HG02678 (cell line): Measurements from ENCODE around the gene PRPF6.
"Not testable (repeated sequence)": the region's sequence is repeated elsewhere in the genome, so short reads cannot be mapped to it uniquely, and the experiment has no call there.

Source experiments
- ATAC-seq: cut with Tn5 transposase; IDR thresholded peaks from one replicate; pipeline ENCODE4 v1.9.1; 2021; ENCODE audit warnings: mild to moderate bottlenecking, moderate library complexity; ENCODE audit not compliant: unreplicated experiment

PRPF6 gene

GRCh38 chr20:64009811-64010387, 29.0 kb downstream of the PRPF6 start:
- no peak for ATAC-seq

DNA sequence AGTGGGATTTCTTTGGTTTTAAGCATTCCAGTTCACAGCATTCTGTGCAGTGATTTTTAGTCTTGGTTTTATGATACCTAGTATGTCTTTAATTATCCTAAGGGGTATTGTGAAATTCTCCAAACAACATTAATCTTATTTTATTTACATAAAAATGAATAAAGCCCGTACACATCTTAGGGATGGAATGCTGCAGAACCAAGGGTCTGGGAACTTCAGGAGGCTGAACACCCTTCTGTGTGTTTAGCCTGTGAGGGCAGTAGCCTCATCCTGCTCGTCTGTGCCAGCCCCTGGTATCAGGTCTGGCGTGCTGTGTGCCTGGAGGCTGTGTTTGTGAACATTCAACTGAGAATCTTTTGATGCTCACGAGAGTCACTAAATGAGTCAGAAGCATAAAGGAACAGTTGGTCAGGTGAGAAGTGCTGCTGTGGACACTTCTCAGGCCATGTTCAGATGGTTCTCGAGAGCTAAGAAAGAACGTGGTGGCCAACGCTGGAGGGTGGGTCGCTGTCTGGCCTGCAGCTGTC, 29.8 kb downstream of the PRPF6 start:
- ATAC-seq = no peak

DNA sequence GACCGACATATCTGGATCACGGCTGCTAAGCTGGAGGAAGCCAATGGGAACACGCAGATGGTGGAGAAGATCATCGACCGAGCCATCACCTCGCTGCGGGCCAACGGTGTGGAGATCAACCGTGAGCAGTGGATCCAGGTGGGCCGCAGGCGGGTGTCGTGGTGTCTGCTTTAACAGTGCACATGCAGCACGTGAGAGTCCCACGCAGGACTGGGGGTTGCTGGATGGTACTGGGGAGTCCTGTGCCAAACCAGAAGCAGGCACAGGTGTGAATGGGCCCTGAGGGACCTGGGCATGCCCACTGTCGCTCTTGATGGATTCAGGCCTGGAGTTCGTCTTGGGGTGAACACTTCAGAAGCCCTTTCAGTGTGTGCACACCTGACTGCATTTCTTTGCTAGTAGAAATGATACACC, 30.4 kb downstream of the PRPF6 start:
- ATAC-seq = no peak

GRCh38 chr20:64012385-64013154, 31.6 kb downstream of the PRPF6 start:
- ATAC-seq = not testable (repeated sequence)

- ATAC-seq = no peak
Observed at GRCh38 chr20:64015635-64016034, 34.7 kb downstream of the PRPF6 start.

GRCh38 chr20:64021124-64021975, 40.4 kb downstream of the PRPF6 start:
- no peak for ATAC-seq

DNA sequence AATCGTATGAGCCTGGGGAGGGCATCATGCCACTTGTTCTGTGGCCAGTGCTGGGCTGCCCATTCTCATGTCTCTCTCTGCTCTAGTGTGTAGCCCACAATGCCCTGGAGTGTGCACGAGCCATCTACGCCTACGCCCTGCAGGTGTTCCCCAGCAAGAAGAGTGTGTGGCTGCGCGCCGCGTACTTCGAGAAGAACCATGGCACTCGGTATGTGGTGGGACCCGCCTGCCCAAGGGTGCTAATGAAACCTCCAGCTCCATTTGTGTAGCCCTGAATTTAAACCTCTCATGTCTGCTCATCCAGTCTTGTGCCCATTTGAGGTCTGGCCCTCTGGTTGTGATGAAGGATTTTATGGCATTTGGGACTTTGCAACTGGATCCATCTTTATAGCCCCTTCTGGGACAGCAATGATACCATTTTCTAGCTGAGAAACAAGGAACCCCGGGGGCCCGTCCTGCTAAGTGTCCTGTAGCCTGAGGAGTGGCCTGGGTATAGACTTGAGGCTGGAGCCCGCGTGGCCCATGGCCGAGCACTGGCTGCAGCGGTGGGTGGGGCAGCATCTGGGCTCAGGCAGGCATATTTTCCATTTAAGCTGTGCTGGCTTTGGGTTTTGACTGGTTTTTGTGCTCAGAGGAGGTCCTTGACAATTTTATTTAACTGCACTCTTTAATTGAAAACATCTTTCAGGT, 41.9 kb downstream of the PRPF6 start:
- ATAC-seq = no peak

DNA sequence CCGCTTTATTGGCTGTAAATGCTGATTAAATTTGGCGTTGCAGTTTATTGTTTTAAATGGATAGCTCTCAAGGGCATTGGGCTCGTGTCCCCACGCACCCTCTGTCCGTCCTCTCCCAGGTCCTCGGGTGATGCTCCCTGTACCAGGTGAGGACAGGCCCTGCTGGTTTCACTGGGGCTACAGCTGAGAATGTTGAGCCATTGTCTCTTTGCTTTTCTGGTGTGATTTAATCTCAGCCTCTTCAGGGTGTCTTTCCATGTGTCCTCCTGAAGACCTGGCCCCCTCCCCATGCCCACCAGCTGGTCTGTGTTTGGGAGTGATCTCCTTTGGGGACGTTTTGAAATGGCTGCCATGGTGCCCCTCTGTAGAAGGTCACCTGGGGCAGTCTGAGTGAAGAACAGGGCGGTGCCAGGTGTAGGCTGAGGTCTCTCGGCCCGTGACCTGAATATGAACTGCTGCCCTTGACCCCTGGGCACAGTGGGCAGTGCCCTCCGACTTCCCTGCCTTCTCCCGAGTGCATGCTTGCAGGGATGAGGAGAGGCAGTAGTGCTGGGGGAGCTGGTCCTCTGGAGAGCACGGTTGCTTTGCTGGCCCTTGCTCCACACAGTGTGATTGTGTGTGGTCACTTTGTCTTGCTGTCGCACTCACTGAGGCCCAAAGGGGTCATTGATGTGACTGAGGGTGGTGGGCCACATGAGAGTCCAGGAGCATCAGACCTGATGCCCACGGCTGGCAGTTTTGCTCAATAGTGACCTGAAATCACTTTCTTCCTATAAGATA, 42.6 kb downstream of the PRPF6 start:
- ATAC-seq = no peak

DNA sequence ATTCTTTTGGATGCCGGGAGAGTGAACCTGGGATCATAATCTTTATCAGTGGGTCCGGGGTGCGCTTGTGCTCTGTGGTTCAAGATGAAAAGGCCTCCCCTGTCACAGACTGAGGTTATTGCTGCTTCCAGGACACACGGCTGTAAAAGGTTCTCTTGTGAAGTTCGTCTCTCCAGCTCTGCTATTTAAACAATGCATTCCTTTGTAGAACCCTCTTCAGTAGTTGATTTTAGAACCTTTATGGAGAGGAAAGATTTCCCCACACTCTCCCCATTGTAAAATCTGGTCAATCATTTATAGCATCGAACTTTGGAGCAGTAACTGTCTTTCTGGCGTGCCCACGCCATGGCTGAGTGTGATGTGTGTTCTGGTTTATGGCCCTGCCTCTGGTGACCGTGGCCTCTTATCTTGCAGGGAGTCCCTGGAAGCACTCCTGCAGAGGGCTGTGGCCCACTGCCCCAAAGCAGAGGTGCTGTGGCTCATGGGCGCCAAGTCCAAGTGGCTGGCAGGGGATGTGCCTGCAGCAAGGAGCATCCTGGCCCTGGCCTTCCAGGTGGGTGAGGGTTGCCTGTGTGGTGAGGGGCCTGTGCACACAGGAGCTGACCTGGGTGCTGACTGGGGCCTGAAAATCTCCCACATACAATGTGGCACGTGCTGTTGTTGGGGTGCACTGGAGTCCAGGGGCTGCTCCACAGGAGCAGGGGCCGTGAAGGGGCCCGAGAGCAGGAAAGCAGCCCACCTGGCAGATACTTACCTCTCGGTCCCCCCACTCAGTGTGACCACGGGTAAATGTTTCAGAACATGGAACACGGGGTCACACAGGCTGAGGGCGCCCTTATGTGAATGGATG, 43.4 kb downstream of the PRPF6 start:
- no peak for ATAC-seq

- ATAC-seq = no peak
Observed at GRCh38 chr20:64025101-64025825, 44.3 kb downstream of the PRPF6 start.

DNA sequence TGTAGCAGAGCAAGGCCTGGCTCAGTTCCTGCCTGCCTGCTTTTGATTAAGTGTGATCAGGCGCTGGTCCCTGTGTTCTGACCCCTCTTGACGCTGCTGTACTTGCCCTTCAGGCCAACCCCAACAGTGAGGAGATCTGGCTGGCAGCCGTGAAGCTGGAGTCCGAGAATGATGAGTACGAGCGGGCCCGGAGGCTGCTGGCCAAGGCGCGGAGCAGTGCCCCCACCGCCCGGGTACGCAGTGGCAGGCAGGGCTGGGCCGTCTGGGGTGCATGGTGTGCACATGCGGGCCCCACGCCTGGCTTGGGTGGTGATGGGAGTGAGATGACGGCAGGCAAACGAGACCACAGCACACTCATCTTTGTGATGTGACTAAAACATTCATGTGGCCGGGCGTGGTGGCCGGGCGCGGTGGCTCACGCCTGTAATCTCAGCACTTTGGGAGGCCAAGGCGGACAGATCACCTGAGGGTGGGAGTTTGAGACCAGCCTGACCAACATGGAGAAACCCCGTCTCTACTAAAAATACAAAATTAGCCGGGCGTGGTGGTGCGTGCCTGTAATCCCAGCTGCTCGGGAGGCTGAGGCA, 45.0 kb downstream of the PRPF6 start:
- no peak for ATAC-seq

DNA sequence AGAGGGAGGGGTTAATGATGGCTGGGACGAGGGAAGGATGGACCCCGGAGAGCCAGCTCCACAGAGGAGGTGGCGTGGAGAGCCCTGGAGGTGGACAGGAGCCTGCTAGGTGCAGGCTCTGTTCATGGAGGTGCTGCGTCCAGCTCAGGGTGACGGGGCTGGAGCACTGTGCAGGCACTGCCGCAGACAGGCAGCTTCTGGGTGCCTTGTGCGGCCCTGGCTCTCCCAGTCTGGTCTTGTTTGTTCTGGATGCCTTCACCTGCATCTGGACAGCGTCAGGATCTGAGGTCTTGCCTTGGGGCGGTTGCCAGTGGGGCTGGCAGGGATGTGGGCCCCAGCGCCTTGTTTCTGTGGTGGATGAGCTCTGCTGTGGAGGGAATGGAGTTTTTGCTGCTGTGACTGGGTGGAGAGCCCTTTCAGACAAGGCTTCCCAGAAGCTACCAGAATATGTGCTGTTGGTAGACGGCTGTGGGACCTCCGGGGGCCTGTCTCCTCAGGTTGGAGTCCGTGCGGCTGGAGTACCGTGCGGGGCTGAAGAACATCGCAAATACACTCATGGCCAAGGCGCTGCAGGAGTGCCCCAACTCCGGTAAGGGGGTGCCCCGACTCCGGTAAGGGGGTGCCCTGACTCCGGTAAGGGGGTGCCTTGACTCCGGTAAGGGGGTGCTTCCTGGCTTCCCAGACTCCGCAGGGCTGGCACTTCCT, 47.2 kb downstream of the PRPF6 start:
- ATAC-seq = no peak

DNA sequence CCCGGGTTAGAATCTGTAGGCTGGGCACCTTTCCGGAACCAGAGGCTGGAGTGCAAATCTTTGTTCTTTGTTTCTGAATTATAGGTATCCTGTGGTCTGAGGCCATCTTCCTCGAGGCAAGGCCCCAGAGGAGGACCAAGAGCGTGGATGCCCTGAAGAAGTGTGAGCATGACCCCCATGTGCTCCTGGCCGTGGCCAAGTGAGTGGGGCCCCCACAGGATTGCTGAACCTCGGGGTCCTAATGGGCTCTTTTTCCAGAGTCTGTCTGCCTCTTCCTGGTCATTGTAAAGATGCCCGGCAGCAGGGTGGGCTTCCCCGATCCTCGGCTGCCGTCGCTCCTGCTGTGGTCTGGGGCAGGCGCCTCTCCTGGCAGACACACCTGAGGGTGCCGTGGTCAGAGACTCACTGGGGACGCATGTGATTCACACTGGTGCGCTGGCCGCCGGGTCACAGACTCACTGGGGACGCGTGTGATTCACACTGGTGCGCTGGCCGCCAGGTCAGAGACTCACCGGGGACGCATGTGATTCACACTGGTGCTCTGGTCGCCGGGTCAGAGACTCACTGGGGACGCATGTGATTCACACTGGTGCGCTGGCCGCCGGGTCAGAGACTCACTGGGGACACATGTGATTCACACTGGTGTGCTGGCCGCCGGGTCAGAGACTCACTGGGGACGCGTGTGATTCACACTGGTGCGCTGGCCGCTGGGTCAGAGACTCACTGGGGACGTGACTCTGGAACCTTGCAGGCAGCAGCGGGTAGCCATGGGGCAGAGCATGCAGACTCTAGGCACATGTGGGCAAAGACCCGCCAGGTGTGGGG, 48.6 kb downstream of the PRPF6 start:
- no peak for ATAC-seq

DNA sequence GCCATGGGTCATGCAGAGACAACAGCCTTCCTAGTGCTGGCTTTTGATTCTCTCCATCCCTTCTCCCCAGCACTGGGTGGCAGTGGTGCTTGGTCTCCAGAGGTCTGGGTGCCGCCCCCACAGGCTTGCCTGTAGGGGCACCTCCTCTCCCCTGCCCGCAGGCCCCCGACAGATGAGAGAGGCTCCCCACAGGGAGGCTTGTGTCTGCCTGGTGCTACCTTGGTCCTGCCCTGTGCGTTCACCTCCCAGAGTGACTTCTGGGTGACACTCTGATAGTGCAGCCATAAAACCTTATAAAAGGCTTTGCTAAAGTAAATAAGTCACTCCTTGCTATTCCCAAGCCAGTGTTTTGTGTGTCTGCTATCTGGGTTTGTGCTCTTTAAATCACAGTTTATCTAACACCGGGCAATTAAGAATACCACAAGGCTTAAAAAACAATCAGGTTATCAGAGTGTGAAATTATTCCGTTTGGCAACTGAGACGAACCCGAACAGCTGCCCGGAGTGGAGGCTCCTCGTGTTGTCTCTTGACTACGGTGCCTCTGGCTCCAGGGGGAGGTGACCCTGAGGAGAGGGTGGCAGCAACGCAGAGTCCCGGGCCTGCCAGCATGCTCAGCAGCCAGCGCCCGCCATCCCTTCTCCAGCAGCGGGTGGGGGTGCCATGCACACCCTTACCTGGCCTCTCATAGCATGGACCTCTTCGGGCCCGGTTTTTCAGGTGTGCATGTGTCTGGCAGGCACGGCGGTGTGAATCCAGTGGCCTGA, 49.6 kb downstream of the PRPF6 start:
- ATAC-seq = no peak

DNA sequence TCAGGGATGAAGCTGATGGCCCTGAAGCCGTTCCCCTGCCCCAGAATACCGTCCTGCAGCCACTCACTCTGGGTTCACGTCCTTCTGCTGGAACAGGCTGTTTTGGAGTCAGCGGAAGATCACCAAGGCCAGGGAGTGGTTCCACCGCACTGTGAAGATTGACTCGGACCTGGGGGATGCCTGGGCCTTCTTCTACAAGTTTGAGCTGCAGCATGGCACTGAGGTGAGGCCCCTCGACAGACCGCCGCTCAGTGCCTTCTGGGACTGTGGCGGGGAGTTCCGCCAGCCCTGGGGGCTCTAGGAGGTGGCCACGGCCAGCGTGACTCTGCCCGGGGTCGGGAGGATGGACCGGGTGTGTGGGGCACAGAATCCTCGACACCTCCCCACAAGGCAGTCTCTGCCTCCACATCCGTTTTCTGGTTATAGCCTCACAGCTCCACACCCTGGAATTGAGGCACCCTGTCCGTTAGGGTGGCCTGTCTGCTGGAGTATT, 50.9 kb downstream of the PRPF6 start:
- no peak for ATAC-seq
